HG03025 (cell line): ENCODE measurements around the gene BAX.
"Not testable (repeated sequence)": the region's sequence is repeated elsewhere in the genome, so short reads cannot be mapped to it uniquely, and the experiment has no call there.

ENCODE experiments used
- ATAC-seq: cut with Tn5 transposase; IDR thresholded peaks from one replicate; pipeline ENCODE4 v1.9.1; 2021; ENCODE audit warnings: mild to moderate bottlenecking, moderate library complexity; ENCODE audit not compliant: unreplicated experiment, low FRiP score

BAX gene

GRCh38 chr19:48954595-48955307 lies at the start of gene BAX:
Gene BAX (plus strand): TSS chr19:48954875. CDS start chr19:48954929, 54 bp downstream.
- peak; percentile 73 for ATAC-seq

GRCh38 chr19:48905664-48906063 lies 49.0 kb upstream of the BAX start:
- no peak for ATAC-seq

DNA sequence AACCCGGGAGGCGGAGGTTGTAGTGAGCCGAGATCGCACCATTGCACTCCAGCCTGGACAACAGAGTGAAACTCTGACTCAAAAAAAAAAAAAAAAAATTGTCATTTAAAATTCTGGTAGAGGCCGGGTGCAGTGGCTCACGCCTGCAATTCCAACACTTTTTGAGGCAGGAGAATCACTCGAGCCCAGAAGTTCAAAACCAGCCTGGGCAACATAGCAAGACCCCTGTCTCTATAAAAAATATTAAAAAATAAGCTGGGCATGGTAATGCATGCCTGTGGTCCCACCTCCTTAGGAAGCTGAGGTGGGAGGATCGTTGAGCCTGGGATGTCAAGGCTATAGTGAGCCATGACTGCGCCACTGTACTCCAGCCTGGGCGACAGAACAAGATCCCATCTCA lies 48.4 kb upstream of the BAX start:
- ATAC-seq, result no peak

- ATAC-seq, result no peak
Observed at GRCh38 chr19:48907671-48908070, 47.0 kb upstream of the BAX start.

DNA sequence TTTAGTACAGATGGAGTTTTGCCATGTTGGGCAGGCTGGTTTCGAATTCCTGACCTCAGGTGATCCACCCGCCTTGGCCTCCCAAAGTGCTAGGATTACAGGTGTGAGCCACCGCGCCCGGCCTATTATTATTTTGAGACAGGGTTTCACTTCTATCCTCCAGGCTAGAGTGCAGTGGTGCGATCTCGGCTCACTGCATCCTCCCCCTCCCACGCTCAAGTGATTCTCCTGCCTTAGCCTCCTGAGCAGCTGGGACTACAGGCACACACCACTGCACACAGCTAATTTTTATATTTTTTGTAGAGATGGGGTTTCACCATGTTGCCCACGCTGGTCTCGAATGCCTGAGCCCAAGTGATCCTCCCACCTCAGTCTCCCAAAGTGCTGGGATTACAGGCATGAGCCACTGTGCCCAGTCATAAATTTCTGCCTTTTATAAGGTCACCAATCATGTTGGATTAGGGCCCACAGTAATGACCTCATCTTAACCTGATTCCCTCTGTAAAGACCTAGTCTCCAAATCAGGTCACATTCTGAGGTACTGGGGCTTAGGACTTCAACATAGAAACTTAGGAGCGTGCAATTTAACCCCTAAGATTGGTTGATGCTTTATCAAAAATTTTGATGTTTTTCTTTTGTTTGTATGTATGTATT lies 45.1 kb upstream of the BAX start:
- not testable (repeated sequence) for ATAC-seq

GRCh38 chr19:48910803-48911202 lies 43.9 kb upstream of the BAX start:
- no peak for ATAC-seq

DNA sequence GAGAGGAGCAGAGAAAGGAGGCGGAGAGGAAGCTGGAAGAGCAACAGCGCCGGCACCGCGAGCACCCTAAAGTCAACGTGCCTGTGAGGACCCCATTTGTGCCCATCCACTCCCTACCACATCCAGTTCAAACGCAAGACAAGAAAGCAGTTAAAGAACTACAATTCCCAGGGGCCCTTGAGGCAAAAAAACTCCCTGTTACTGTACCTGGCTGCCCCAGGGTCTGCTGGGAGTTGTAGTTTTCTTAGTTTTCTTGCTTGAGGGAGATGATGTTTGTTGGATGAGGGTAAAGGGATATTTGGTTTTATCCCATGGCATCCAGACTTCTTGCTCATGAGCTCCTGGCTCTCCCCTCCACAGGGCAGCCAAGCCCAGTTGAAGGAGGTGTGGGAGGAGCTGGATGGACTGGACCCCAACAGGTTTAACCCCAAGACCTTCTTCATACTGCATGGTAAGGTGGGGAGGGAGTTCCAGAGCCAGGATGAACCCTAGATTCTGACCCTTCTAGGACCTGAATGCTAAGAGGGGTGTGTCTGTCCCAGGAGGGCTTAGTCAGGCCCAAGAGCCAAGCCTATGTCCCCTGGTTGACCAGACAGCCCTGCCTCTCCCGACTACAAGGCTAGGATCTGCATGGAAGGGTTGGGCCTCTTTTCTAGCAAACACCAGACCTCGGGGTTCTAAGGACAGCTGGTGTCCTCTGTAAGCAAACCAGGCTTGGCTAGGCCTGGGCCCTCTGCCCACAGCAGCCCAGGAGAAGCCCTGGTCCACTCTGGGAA lies 41.4 kb upstream of the BAX start:
- ATAC-seq, result no peak

DNA sequence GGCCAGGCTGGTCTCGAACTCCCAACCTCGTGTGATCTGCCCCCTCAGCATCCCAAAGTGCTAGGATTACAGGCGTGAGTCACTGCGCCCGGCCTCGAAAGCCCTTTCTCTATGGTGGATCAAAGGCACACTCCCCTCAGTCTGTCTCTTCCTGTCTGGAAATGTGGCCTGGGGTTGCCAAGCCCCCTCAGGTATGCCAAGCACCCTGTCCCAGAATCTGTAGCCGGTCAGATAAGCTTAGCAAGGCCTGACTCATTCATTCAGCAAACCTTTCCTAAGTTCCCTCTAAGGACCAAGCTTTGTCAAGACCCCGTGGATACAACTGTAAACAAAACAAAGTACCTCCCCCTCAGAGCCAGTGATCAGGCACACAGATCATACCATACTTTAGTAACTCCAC lies 40.5 kb upstream of the BAX start:
- no peak for ATAC-seq

DNA sequence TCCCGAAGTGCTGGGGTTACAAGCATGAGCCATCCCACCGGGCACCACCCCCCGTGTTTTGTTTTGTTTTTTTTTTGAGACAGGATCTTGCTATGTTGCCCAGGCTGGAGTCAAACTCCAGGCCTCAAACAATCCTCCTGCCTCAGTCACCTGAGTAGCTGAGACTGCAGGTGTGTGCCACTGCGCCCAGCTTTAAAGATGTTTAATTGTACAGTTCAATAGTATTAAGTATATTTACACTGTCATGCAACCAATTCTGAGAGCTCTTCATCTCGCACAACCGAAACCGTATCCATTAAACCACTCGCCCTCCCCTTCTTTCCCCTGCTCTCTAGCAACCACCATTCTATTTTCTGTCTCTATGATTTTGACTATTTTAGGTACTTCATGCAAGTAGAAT lies 38.9 kb upstream of the BAX start:
- ATAC-seq, result no peak

DNA sequence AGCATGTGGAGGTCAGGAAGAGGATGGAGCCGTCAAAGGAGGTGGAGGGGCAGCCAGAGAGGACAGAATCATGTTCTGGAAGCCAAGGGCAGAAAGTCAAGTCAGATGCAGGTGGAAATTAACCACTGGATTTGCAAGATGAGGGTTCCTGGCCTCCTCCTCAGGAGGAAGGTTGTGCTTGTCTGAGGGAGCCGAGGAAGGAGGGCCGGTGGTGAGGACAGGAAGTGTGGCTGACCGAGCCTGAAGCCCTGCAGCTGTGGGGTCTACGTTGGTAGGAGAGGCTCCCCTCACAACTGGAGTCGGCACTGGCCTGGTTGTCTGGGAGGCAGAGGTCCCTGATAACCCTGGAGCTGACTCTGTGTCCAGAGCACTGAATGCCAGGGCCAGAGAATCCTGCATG lies 36.6 kb upstream of the BAX start:
- ATAC-seq, result no peak

DNA sequence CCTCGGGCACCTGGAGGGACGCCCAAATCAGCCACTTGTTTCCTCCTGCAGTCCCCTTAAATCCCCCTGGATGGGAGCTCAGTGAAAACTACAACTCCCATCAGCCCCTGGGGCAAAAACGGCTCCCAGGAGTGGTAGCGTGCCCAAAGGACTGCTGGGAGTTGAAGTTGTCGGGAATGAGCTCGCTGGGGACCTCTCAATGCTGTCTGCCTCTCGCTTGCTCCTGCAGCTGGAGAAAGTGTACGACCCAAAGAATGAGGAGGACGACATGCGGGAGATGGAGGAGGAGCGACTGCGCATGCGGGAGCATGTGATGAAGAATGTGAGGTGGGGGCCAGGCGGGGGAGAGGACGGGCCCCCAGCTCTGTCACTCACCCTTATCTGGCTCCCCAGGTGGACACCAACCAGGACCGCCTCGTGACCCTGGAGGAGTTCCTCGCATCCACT lies 35.9 kb upstream of the BAX start:
- no peak for ATAC-seq

DNA sequence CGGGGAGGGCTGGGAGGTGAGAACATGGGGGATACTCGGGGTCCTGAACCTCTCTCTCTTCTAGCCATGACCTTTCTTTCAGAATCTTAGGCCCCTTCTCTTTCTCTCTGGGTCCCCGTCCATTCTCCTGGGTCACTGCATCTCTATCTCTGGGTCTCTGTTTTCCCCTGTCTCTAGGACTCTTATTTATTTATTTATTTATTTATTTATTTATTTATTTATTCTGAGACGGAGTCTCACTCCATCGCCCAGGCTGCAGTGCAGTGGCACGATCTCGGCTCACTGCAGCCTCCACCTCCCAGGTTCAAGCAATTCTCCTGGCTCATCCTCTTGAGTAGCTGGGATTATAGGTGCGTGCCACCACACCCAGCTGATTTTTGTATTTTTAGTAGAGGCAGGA lies 35.4 kb upstream of the BAX start:
- not testable (repeated sequence) for ATAC-seq

DNA sequence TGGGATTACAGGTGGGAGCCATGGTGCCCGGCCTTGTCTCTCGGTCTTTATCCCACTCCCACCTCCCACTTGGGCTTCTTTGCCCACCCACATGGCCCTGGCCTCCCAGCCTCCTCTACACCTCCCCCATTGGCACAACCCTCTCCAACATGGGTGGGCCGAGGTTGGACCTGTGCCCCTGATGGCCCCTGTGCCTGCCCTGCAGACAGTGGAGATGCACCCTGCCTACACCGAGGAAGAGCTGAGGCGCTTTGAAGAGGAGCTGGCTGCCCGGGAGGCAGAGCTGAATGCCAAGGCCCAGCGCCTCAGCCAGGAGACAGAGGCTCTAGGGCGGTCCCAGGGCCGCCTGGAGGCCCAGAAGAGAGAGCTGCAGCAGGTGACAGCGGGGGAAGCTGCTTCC lies 33.7 kb upstream of the BAX start:
- ATAC-seq, result no peak

GRCh38 chr19:48921721-48922500 lies 32.8 kb upstream of the BAX start:
- ATAC-seq, result no peak

GRCh38 chr19:48922548-48923490 lies 31.9 kb upstream of the BAX start:
- no peak for ATAC-seq

GRCh38 chr19:48925240-48925843 lies 29.3 kb upstream of the BAX start:
- ATAC-seq, result no peak

DNA sequence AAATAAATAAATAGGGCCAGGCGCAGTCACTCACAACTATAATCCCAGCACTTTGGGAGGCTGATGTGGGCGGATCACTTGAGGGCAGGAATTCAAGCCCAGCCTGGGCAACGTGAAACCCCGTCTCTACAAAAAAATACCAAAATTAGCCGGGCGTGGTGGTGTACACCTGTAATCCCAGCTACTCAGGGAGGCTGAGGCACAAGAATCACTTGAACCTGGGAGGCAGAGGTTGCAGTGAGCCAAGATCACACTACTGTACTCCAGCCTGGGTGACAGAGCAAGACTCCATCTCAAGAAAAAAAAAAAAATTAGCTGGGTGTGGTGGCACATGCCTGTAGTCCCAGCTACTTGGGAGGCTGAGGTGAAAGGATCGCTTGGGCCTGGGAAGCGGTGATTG lies 28.8 kb upstream of the BAX start:
- ATAC-seq, result not testable (repeated sequence)

- no peak for ATAC-seq
Observed at GRCh38 chr19:48926909-48927308, 27.8 kb upstream of the BAX start.

- not testable (repeated sequence) for ATAC-seq
Observed at GRCh38 chr19:48927692-48928091, 27.0 kb upstream of the BAX start.
